GM12864 (cell line): ENCODE data around the gene LTB.
A peak's percentile ranks its signal among the peaks of the same experiment; 100 is the strongest.

Source experiments
- DNase-seq: peaks from one replicate; pipeline ENCODE4 v3.0.0-alpha.2; 2011; ENCODE audit warnings: low read depth
- H3K4me3 ChIP-seq: 2 replicates; pipeline ENCODE4 v1.5.1; 2011; ENCODE audit warnings: mild to moderate bottlenecking, low read depth, low read length, control low read depth
- CTCF ChIP-seq: IDR thresholded peaks from 2 replicates; pipeline ENCODE4 v1.5.1; 2011; ENCODE audit warnings: low read depth, mild to moderate bottlenecking, moderate library complexity, low read length, control low read depth, inconsistent platforms; ENCODE audit errors: missing control alignments

LTB gene

GRCh38 chr6:31540640-31541039 is 41.6 kb downstream of the LTB start:
- DNase-seq: no peak

GRCh38 chr6:31538805-31539400 is 43.3 kb downstream of the LTB start:
- H3K4me3 ChIP-seq: peak overlapping the region; percentile 87
- DNase-seq: no peak
- TF ChIP-seq CTCF: no peak

More at GRCh38 chr6:31540640-31541039, 41.6 kb downstream of the LTB start:
- H3K4me3 ChIP-seq: peak overlapping the region; percentile 87
- no peak for TF ChIP-seq CTCF

GRCh38 chr6:31535538-31536324 is 46.5 kb downstream of the LTB start:
- no peak for TF ChIP-seq CTCF
- H3K4me3 ChIP-seq: no peak overlapping the region

GRCh38 chr6:31534521-31535040 is 47.6 kb downstream of the LTB start:
- H3K4me3 ChIP-seq: no peak overlapping the region
- DNase-seq: no peak
- no peak for TF ChIP-seq CTCF

More at GRCh38 chr6:31535538-31536324, 46.5 kb downstream of the LTB start:
- no peak for DNase-seq

GRCh38 chr6:31534011-31534410 is 48.2 kb downstream of the LTB start:
- DNase-seq: no peak
- TF ChIP-seq CTCF: no peak
- no peak overlapping the region for H3K4me3 ChIP-seq

GRCh38 chr6:31533455-31533841 is 48.8 kb downstream of the LTB start:
- H3K4me3 ChIP-seq: no peak overlapping the region
- no peak for DNase-seq
- TF ChIP-seq CTCF: no peak
